Loucy (cell line): ENCODE measurements around the gene FECH.
A peak's percentile ranks its signal among the peaks of the same experiment; 100 is the strongest.

Source experiments
- H2AFZ ChIP-seq: fragments of 200-600 bp; sonication (generic); 2 replicates; pipeline ENCODE4 v1.6.0; 2016; ENCODE audit warnings: antibody characterized with exemption, mild to moderate bottlenecking, low read length, moderate library complexity
- H3F3A ChIP-seq: fragments of 200-600 bp; 2 replicates; pipeline ENCODE4 v1.6.0; 2016; ENCODE audit warnings: antibody characterized with exemption, low read depth, mild to moderate bottlenecking
- H3K27me3 ChIP-seq: fragments of 200-600 bp; sonication (generic); 2 replicates; pipeline ENCODE4 v1.6.1; 2014; ENCODE audit warnings: low read length, mild to moderate bottlenecking; ENCODE audit not compliant: insufficient read depth, poor library complexity, severe bottlenecking
- H3K36me3 ChIP-seq: fragments of 200-600 bp; sonication (generic); 2 replicates; pipeline ENCODE4 v1.6.1; 2016; ENCODE audit warnings: low read length; ENCODE audit not compliant: insufficient read depth
- H3K4me1 ChIP-seq: fragments of 200-600 bp; sonication (generic); 2 replicates; pipeline ENCODE4 v1.5.1; 2014; ENCODE audit warnings: low read length, mild to moderate bottlenecking; ENCODE audit not compliant: insufficient read depth, poor library complexity, severe bottlenecking
- H3K4me2 ChIP-seq: fragments of 200-600 bp; sonication (generic); 2 replicates; pipeline ENCODE4 v1.6.0; 2014; ENCODE audit warnings: antibody characterized with exemption, low read length, low read depth, mild to moderate bottlenecking; ENCODE audit not compliant: poor library complexity, severe bottlenecking
- H3K4me3 ChIP-seq: fragments of 200-600 bp; sonication (generic); 2 replicates; pipeline ENCODE4 v1.5.1; 2014; ENCODE audit warnings: low read length, mild to moderate bottlenecking, mixed read lengths; ENCODE audit not compliant: poor library complexity, severe bottlenecking
- H3K79me2 ChIP-seq: fragments of 200-600 bp; sonication (generic); 2 replicates; pipeline ENCODE4 v1.6.1; 2014; ENCODE audit warnings: low read length; ENCODE audit not compliant: insufficient read depth
- H3K9ac ChIP-seq: fragments of 200-600 bp; sonication (generic); 2 replicates; pipeline ENCODE4 v1.6.0; 2014; ENCODE audit warnings: mild to moderate bottlenecking, low read depth, low read length, moderate library complexity; ENCODE audit not compliant: poor library complexity, severe bottlenecking
- H3K9me2 ChIP-seq: fragments of 200-600 bp; sonication (generic); replicated peaks from 2 replicates; pipeline ENCODE4 v1.6.1; 2016; ENCODE audit warnings: low read depth, low read length, mixed read lengths
- H3K9me3 ChIP-seq: fragments of 200-600 bp; sonication (generic); 2 replicates; pipeline ENCODE4 v1.6.1; 2014; ENCODE audit warnings: mild to moderate bottlenecking, antibody characterized with exemption, low read length, low read depth; ENCODE audit not compliant: insufficient read depth
- H4K20me1 ChIP-seq: fragments of 200-600 bp; sonication (generic); 2 replicates; pipeline ENCODE4 v1.6.0; 2014; ENCODE audit warnings: antibody characterized with exemption, low read length, mild to moderate bottlenecking; ENCODE audit not compliant: insufficient read depth, poor library complexity, severe bottlenecking
- EZH2phosphoT487 ChIP-seq: fragments of 200-600 bp; IDR thresholded peaks from 2 replicates; pipeline ENCODE4 v1.6.1; 2018; ENCODE audit warnings: antibody characterized with exemption, mild to moderate bottlenecking, moderate library complexity, borderline replicate concordance
- TF ChIP-seq, protein P1 (sequence below): fragments of 200-600 bp; sonication (generic); conservative IDR thresholded peaks from 2 replicates; pipeline ENCODE4 v1.5.1; 2014; ENCODE audit warnings: mild to moderate bottlenecking, antibody characterized with exemption, low read length

FECH gene

GRCh38 chr18:57570162-57570561 lies 16.3 kb downstream of the FECH start:
- H3K27me3 ChIP-seq: no peaks in the 10 kb centered on the region
- no peaks in the 10 kb centered on the region for H3K9me3 ChIP-seq
- H3K36me3 ChIP-seq: peaks cover 21% of the 10 kb centered on the region; the same call in 1 of the 2 replicates
- H4K20me1 ChIP-seq: no peaks in the 10 kb centered on the region
- H3K4me1 ChIP-seq: no peaks in the 10 kb centered on the region
- TF ChIP-seq, protein P1, sequence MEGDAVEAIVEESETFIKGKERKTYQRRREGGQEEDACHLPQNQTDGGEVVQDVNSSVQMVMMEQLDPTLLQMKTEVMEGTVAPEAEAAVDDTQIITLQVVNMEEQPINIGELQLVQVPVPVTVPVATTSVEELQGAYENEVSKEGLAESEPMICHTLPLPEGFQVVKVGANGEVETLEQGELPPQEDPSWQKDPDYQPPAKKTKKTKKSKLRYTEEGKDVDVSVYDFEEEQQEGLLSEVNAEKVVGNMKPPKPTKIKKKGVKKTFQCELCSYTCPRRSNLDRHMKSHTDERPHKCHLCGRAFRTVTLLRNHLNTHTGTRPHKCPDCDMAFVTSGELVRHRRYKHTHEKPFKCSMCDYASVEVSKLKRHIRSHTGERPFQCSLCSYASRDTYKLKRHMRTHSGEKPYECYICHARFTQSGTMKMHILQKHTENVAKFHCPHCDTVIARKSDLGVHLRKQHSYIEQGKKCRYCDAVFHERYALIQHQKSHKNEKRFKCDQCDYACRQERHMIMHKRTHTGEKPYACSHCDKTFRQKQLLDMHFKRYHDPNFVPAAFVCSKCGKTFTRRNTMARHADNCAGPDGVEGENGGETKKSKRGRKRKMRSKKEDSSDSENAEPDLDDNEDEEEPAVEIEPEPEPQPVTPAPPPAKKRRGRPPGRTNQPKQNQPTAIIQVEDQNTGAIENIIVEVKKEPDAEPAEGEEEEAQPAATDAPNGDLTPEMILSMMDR: no peak
- H3F3A ChIP-seq: no peaks in the 10 kb centered on the region
- no peak overlapping the region for H2AFZ ChIP-seq
- no peaks in the 10 kb centered on the region for H3K79me2 ChIP-seq
- no peak overlapping the region for H3K9ac ChIP-seq
- H3K4me3 ChIP-seq: no peak overlapping the region
- no peak overlapping the region for H3K4me2 ChIP-seq
- H3K9me2 ChIP-seq: no peaks in the 10 kb centered on the region

GRCh38 chr18:57569133-57569532 lies 17.4 kb downstream of the FECH start:
- Histone ChIP-seq H3K4me3 (no peak overlapping the region), H3K9me3 (no peaks in the 10 kb centered on the region), H3K27me3 (no peaks in the 10 kb centered on the region), H3K4me1 (no peaks in the 10 kb centered on the region), H3K36me3 (peaks cover 21% of the 10 kb centered on the region; the same call in 1 of the 2 replicates), H3F3A (no peaks in the 10 kb centered on the region), H3K4me2 (no peak overlapping the region), H3K9me2 (no peaks in the 10 kb centered on the region), H3K9ac (no peak overlapping the region), H2AFZ (no peak overlapping the region), H3K79me2 (no peaks in the 10 kb centered on the region), H4K20me1 (no peaks in the 10 kb centered on the region)
- TF ChIP-seq EZH2phosphoT487: no peak

DNA sequence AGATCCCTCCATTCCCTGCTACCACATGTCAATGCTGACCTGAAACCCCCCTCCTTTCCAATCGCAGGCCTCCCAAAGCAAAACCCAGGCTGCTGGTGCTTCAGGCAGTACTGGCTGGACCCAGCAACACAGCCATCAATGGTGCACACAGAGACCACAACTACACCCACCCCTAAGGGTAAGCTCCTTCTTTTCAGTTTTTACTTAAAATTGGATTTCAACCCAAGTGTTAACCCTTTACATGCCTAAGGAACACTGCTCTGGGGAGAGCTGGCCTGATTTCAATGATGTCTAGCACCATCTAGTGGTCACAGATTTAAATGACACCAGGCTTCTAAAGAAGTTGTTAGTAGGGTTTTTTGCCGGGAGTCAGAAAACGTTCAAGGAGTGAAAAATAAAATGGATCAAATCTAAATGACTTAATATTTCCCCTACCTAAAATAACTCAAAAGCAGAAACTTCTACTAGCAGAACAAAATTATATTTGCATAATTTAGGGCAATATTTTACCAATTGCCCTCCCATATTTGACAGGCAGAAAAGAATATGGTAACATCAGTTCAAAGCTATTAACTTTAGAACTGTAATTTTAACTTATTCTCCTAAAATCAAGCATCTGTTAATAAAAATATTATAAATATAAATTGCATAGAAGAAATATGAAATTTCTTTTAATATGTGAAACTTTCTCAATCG lies 24.6 kb downstream of the FECH start:
- Histone ChIP-seq H3K36me3 (peaks cover 7% of the 10 kb centered on the region; the same call in 1 of the 2 replicates), H3K9ac (no peak overlapping the region), H3K9me3 (no peaks in the 10 kb centered on the region), H3K4me1 (no peaks in the 10 kb centered on the region), H2AFZ (no peak overlapping the region), H3K27me3 (no peaks in the 10 kb centered on the region), H3K4me2 (no peak overlapping the region), H4K20me1 (no peaks in the 10 kb centered on the region), H3K4me3 (no peak overlapping the region), H3F3A (no peaks in the 10 kb centered on the region), H3K9me2 (no peaks in the 10 kb centered on the region), H3K79me2 (no peaks in the 10 kb centered on the region)
- TF ChIP-seq EZH2phosphoT487: no peak
- TF ChIP-seq, protein P1: peak; percentile 97

GRCh38 chr18:57561261-57561660 lies 25.2 kb downstream of the FECH start:
- Histone ChIP-seq H3K4me3 (no peak overlapping the region), H3K9me3 (no peaks in the 10 kb centered on the region), H3K9me2 (no peaks in the 10 kb centered on the region), H3K9ac (no peak overlapping the region), H3K4me2 (no peak overlapping the region), H3K36me3 (peaks cover 7% of the 10 kb centered on the region; the same call in 1 of the 2 replicates), H3K27me3 (no peaks in the 10 kb centered on the region), H4K20me1 (no peaks in the 10 kb centered on the region), H3K4me1 (no peaks in the 10 kb centered on the region), H2AFZ (no peak overlapping the region), H3K79me2 (no peaks in the 10 kb centered on the region), H3F3A (no peaks in the 10 kb centered on the region)
- TF ChIP-seq EZH2phosphoT487: no peak
- TF ChIP-seq, protein P1: no peak
